Heart left ventricle (tissue), 16 donors: Measurements from ENCODE around the gene LRMDA. TPM values are rescaled to one million over a fixed set of nuclear protein-coding genes. Genes with fewer than 3 reads are reported as not detected.

Experiments used
- ATAC-seq, 4 donors: fragments of 200-7000 bp; cut with Tn5 transposase; one replicate each; pipeline ENCODE4 v1.9.1; 2020 to 2022; ENCODE audit warnings: moderate library complexity in 4 of 4, mild to moderate bottlenecking in 3 of 4, moderate number of reproducible peaks in 1 of 4
- DNase-seq, 5 donors: peaks; one replicate each; pipeline ENCODE4 v3.0.0-alpha.2; 2020
- H3K27ac ChIP-seq, 12 donors: fragments of 200-600 bp; sonication (generic) in 4 of 12; one replicate each; pipeline versions ENCODE4 v1.5.0 to v1.8.0; 2016 to 2022; ENCODE audit warnings: mild to moderate bottlenecking in 2 of 12
- H3K27me3 ChIP-seq, 9 donors: fragments of 200-600 bp; sonication (generic) in 2 of 9; one replicate each; pipeline versions ENCODE4 v1.5.1 to v1.8.0; 2016 to 2022; ENCODE audit warnings: mild to moderate bottlenecking in 3 of 9
- H3K36me3 ChIP-seq, 9 donors: fragments of 200-600 bp; sonication (generic) in 2 of 9; one replicate each; pipeline versions ENCODE4 v1.5.0 to v1.8.0; 2018 to 2022; ENCODE audit warnings: mild to moderate bottlenecking in 2 of 9
- H3K4me1 ChIP-seq, 12 donors: fragments of 200-600 bp; sonication (generic) in 4 of 12; one replicate each; pipeline versions ENCODE4 v1.5.0 to v1.8.0; 2016 to 2022; ENCODE audit warnings: mild to moderate bottlenecking in 3 of 12
- H3K4me3 ChIP-seq, 12 donors: fragments of 200-600 bp; sonication (generic) in 4 of 12; one replicate each; pipeline versions ENCODE4 v1.5.0 to v1.8.0; 2017 to 2022; ENCODE audit warnings: mild to moderate bottlenecking in 9 of 12, moderate library complexity in 4 of 12
- H3K9me3 ChIP-seq, 12 donors: fragments of 200-600 bp; sonication (generic) in 4 of 12; one replicate each; pipeline versions ENCODE4 v1.5.0 to v1.8.0; 2016 to 2022; ENCODE audit warnings: mild to moderate bottlenecking in 1 of 12
- POLR2A ChIP-seq, 2 donors: fragments of 450-650 bp; IDR thresholded peaks; one replicate each; pipeline ENCODE4 v1.6.1; 2017; ENCODE audit warnings: antibody characterized with exemption in 2 of 2, mild to moderate bottlenecking in 2 of 2, moderate library complexity in 2 of 2
- WGBS, 4 donors: extraction: QIAGEN DNeasy Blood & Tissue Kit in 2 of 4; methylation state at CpG; one replicate each; pipeline versions ENCODE4 v1.1.5 to v1.1.7; 2013 to 2018; 5-methylcytosine and 5-hydroxymethylcytosine counted together
- intact Hi-C, 10 donors: fragments of 100-400 bp; cut with DNase I; formaldehyde crosslinking; loops; one replicate each; pipeline versions ENCODE4 v1.11.1 to v1.14.2; 2022
- polyA plus RNA-seq, 2 donors: library from polyadenylated mRNA; stranded (reverse); fragments of 200-250 nt; gene quantifications; one replicate each; pipeline ENCODE4 v1.2.3, GENCODE V29; 2013
- total RNA-seq, 9 donors: library from RNA; depleted of rRNA in 2 of 9; stranded (reverse); fragments of >200 nt in 2 of 9; fragmentation: NEBNext Ultra II Directional in 3 of 9; extraction: Animal tissue kit (Norgen Biotek cat#: 25700) in 3 of 9; gene quantifications; one replicate each; pipeline versions ENCODE4 v1.1.0 to v1.2.4, GENCODE V29; 2016 to 2023
- TF ChIP-seq, protein P1 (sequence below), 12 donors: fragments of 200-600 bp; sonication (generic) in 4 of 12; IDR thresholded peaks; one replicate each; pipeline versions ENCODE4 v1.5.0 to v1.8.0; 2018 to 2022; ENCODE audit warnings: antibody characterized with exemption in 12 of 12, mild to moderate bottlenecking in 5 of 12
- donor health status: ischemic (EF 13 %, LVEDD 7.1; RV severe dilation, severe dysfunction).
- donor health status: healthy with polysubstance abuse.
- donor health status: DM: no; HTN: yes; CAD: no.
- donor health status: DM: no; HTN: no; CAD: no.
- donor health status: ischemic (EF 25% LVEDD 6.9; RV normal size, moderate dysfunction).
- donor health status: ischemic (EF 25% LVEDD 5.7; RV mildly dilated, moderate dysfunction).
- donor health status: healthy.
- donor health status: DM: yes; HTN: yes; CAD: no.
- donor health status: ischemic (EF 35%, LVEDD 5.7; RV mildly dilated, moderate dysfunction).
- donor health status: nonischemic (EF 11% LVEDD 7.7; RV severe dilation, severe dysfunction).
- donor health status: DM: yes; HTN: yes; CAD: no.
- donor health status: PGD.
- donor health status: ischemic (EF 29% LVEDD 5.4; RV normal size, mild dysfunction).
- donor health status: nonischemic (EF 23%, LVEDD 6.1; RV moderate dilation, normal function).

Gene LRMDA
- total and polyA plus RNA-seq, 11 donors: 2.4 to 34.4 (median 14.9) TPM

DNA sequence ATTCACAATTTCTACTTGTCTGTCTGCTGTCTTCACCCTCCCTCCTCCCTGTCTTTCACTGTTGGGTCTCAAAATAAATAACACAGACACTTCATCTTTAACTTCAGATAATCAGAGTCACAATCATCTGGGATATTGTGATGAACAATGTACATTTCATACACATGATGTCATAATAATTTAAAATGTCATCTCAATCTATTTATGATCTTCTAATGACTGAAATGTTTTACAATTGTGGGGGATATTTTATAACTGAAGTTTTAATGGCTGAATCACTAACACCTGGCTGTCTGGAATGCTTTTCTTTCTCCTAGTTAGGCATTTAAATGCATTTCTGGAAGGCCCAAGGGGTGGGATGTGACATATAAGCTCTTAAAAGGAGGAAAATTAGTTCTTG, 859.8 kb downstream of the LRMDA start:
- Histone ChIP-seq H3K9me3 (no peaks in the 10 kb centered on the region), H3K36me3 (no peaks in the 10 kb centered on the region), H3K27me3 (no peaks in the 10 kb centered on the region), H3K4me1 (peaks cover 0 to 7% (median 0%) of the 10 kb centered on the region in 12 donors), H3K4me3 (no peak overlapping the region), H3K27ac (no peak overlapping the region)
- intact Hi-C loops: no loop called here
- DNase-seq (no peak), ATAC-seq (no peak)
- TF ChIP-seq, protein P1, sequence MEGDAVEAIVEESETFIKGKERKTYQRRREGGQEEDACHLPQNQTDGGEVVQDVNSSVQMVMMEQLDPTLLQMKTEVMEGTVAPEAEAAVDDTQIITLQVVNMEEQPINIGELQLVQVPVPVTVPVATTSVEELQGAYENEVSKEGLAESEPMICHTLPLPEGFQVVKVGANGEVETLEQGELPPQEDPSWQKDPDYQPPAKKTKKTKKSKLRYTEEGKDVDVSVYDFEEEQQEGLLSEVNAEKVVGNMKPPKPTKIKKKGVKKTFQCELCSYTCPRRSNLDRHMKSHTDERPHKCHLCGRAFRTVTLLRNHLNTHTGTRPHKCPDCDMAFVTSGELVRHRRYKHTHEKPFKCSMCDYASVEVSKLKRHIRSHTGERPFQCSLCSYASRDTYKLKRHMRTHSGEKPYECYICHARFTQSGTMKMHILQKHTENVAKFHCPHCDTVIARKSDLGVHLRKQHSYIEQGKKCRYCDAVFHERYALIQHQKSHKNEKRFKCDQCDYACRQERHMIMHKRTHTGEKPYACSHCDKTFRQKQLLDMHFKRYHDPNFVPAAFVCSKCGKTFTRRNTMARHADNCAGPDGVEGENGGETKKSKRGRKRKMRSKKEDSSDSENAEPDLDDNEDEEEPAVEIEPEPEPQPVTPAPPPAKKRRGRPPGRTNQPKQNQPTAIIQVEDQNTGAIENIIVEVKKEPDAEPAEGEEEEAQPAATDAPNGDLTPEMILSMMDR (IDR thresholded peaks at IDR 0.05): no peak

GRCh38 chr10:76291885-76292284, 860.5 kb downstream of the LRMDA start:
- 81 to 90% (median 86%) methylated on average over 4 of the region's 4 CpGs for WGBS, 4 donors
- TF ChIP-seq POLR2A (IDR thresholded peaks at IDR 0.05): no peak
- TF ChIP-seq, protein P1 (IDR thresholded peaks at IDR 0.05): no peak
- Histone ChIP-seq H3K27me3 (no peaks in the 10 kb centered on the region), H3K27ac (no peak overlapping the region), H3K9me3 (no peaks in the 10 kb centered on the region), H3K4me1 (peaks cover 0 to 7% (median 0%) of the 10 kb centered on the region in 12 donors), H3K4me3 (no peak overlapping the region), H3K36me3 (no peaks in the 10 kb centered on the region)
- DNase-seq (no peak), ATAC-seq (no peak)
- intact Hi-C loops: no loop called here

GRCh38 chr10:76296957-76297356, 865.5 kb downstream of the LRMDA start:
- H3K9me3 ChIP-seq: no peaks in the 10 kb centered on the region
- no peaks in the 10 kb centered on the region for H3K36me3 ChIP-seq
- 88 to 97% (median 90%) methylated on average over 3 of the region's 3 CpGs for WGBS, 4 donors
- ATAC-seq (no peak), DNase-seq (no peak)
- no peak overlapping the region for H3K27ac ChIP-seq
- H3K27me3 ChIP-seq: no peaks in the 10 kb centered on the region
- intact Hi-C loops: no loop called here
- peaks cover 0 to 7% (median 0%) of the 10 kb centered on the region in 12 donors for H3K4me1 ChIP-seq
- no peak for TF ChIP-seq POLR2A (IDR thresholded peaks at IDR 0.05)
- TF ChIP-seq, protein P1 (IDR thresholded peaks at IDR 0.05): no peak
- no peak overlapping the region for H3K4me3 ChIP-seq

DNA sequence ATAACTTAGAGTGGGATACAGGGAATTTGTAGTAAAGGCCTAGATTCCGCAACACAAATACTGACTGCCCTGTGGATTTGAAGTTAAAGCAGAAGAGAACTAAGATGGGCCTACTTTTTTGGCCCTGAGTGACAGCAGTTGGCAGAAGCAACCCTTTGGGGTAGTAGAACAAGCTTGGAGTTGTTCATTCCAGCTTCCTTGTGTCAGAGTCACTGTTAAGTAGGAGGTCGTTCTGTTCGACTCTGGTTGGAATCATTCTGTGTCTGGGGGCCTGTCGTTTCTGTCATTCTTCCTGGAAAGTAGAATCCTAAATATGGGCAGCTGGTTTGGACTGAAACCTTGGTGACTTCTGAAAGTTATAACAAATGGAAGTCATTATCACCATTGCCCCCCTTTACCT, 865.9 kb downstream of the LRMDA start:
- ATAC-seq: no peak
- 83 to 93% (median 87%) methylated on average over 4 of the region's 4 CpGs for WGBS, 4 donors
- H3K27ac ChIP-seq: no peak overlapping the region

More for the DNA sequence above, 865.9 kb downstream of the LRMDA start:
- Histone ChIP-seq H3K27me3 (no peaks in the 10 kb centered on the region), H3K4me1 (peaks cover 0 to 8% (median 0%) of the 10 kb centered on the region in 12 donors), H3K9me3 (no peaks in the 10 kb centered on the region), H3K36me3 (no peaks in the 10 kb centered on the region), H3K4me3 (no peak overlapping the region)
- TF ChIP-seq, protein P1 (IDR thresholded peaks at IDR 0.05): no peak
- TF ChIP-seq POLR2A (IDR thresholded peaks at IDR 0.05): no peak
- DNase-seq: no peak
- intact Hi-C loops: no loop called here
